D341Med (cell line): ENCODE results near the gene BIRC7.

Experiments used
- DNase-seq: peaks from one replicate; pipeline ENCODE4 v3.0.0; 2012; ENCODE audit warnings: low spot score

BIRC7 gene

DNA sequence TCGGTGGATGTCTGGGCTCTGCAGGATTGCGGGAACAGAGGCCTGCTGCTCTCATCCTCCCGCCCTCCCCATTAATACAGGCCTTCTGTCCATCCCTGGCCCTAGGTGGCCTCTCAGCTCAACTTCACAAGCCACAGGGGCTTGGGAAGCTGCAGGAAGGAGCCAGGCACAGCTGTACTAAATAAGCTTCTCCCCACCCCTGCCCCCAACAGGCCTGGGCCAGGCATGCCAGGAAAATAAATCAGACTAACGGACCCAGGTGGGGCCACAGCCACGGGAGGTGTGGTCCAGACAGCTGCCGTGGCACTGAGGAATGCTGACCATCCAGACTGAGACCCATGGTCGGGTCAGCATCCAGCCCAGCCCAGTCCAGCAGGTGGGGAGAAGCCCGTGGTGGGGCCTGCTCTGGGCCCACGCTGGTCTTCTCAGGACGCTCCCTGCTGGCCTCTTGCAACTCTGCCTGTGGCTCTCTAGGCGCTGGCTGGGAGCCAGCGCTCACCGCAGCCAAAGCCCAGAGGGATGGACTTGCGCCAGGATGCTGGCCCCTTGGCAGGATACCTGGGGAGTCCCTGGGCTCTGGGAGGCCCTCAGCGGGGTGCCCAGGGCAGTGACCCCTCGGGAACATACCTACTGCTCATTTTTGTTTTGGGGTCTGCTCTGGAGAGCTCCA, 11.2 kb upstream of the BIRC7 start:
- DNase-seq = no peak

DNA sequence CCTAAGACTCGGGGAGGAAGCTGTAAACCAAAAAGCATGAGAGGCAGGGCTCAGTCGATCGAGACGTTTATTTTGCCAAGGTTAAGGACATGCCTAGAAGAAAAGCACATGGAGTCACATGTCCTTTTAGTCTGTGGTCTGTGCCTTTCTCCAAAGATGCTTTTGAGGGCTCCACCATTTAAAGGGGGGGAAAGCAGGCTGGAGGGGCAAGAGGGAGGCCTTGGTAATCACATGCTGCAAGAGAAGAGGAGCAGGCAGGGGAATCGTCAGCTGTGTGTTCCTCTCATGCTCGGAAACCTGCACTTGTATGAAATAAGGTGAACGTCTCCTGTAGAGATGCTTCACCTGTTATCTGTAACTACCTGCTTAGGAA, 10.6 kb upstream of the BIRC7 start:
- no peak for DNase-seq

DNA sequence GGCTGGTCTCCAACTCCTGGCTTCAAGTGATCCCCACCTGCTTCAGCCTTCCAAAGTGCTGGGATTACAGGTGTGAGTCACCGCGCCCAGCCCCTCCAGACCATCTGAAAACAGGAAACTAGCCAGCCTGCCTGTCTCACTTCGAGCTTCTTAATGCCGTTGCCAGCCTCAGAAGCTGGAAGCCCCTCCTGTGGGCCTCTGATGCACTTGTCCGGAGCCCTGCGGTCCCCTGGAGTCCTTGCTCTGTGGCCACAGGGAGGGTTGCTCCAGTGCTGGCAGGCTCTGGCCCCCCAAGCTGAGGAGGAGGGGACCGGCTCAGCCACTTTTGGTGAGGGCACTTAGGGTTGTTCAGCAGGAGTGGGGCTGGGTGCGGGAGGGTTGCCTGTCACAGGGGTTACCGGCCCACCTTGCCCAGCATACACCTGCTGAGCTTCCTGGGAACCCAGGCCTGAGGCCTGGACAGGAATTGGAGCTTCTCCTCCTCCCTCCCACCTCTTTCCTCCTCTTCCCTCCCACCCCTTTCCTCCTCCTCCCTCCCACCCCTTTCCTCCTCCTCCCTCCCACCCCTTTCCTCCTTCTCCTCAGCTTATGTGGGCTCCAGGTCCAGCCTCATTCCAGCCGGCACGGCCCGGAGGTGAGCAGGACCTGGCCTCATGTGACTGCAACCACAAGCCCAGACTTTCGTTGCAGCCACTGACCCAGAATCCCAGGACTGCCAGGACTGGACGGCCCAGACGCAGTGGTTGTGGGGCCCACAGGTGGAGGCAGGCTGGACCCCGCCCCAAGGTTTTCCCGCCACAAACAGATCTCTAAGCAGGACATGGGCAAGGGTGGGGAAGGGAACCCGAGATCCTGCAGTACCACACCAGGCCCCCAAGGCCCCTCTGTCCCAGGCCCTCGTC, 9.4 kb upstream of the BIRC7 start:
- DNase-seq = no peak

DNA sequence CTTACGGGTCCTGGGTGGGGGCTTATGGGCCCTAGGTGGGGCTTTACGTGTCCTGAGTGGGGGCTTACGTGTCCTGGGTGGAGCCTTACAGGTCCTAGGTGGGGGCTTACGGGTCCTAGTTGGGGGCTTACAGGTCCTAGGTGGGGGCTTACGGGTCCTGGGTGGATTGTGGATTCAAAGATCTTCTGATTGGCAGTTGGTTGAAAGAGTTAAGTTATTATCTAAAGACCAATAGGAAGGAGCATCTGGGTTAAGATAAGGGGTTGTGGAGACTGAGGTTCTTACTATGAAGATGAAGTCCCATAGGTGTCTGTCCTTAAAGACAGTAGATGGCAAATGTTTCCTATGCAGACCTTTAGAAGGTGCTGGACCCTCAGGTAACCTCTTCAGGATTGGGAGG, 8.4 kb upstream of the BIRC7 start:
- no peak for DNase-seq

DNA sequence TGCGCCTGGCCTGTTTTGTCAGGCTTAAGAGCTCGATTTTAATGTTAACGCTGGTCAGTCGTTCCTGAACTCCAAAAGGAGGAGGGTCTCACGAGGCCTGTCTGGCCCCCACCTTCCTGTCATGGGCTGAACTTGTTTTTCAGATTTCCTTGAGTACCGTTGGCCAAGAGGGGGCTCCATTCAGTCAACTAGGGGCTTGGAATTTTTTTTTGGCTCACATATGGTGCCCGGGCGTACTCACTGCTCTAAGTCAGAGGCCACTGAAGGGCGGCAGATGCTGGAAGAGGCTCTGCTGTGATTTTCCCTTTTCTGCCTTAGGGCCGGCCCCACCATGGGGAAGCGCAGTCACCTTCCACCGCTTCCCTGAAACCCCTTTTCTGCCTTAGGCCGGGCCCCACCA, 6.9 kb upstream of the BIRC7 start:
- no peak for DNase-seq

DNA sequence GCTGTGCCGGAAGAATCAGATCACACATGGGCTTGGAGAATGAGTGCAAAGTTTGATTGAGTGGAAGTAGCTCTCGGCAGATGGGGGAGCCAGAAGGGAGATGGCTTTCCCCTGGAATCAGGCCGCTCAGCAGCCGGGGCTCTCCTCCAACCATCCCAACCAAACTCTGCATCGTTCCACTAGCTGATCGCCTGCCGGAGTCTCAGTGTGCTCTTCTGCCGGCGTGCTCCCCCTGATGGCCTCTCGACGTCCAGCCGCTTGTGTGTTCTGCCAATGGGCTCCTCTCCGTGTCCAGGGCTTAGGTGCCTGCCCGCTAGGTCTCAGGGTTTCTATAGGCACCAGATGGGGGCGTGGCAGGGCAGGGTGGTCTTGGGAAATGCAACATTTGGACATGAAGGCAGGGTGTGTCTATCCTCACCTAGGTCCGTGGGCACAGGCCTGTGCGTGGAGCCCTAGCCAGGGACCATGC, 4.9 kb upstream of the BIRC7 start:
- DNase-seq = no peak

DNA sequence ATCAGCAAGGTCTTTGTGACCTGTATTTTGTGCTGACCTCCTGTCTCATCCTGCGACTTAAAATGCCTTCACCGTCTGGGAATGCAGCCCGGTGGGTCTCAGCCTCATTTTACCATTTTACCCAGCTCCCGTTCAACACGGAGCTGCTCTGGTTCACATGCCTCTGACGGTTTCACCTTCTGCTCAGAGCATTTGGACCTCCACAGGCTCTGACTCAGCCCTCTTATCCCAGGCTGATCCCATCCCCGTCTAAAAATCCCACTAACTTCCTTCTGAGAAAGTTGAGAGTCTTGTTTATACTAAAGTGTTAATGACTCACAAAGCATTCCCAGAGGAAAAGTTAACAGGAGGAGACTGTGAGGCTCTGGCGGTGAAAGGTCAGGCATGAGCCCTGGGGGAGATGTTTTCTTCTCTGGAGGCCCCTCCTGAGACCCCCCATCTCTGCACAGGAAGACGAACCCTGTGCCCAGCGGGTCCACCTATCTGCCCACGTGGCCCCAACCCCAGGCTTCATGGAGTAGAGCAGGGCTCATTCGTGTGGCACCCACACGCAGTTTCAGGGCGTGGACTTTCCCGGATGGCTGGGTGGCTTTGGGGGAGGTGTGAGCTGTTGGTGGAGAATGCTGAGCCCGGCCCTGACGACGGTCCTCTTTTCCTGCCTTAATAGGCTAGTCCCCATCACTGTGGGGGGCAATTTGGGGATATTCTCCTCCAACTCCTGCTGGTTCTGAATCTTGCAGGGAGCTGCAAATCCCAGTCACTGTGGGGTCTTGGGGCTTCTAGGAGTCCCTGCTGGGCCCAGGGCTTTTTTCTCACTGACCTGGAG, 3.3 kb upstream of the BIRC7 start:
- DNase-seq = no peak

DNA sequence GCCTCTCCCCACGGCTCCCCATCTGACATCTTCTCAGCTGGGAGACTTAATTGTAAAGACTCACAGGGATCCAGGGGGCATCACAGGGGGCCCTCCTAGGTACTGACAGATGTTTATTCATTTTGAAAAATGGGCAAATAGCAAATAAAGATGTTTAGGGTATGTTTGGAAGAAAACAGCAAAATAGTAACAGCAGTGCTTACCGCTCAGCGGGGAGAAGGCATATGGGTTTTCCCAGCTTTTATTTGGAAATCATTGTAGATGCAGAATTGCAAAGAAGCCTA, 2.7 kb upstream of the BIRC7 start:
- no peak for DNase-seq

DNA sequence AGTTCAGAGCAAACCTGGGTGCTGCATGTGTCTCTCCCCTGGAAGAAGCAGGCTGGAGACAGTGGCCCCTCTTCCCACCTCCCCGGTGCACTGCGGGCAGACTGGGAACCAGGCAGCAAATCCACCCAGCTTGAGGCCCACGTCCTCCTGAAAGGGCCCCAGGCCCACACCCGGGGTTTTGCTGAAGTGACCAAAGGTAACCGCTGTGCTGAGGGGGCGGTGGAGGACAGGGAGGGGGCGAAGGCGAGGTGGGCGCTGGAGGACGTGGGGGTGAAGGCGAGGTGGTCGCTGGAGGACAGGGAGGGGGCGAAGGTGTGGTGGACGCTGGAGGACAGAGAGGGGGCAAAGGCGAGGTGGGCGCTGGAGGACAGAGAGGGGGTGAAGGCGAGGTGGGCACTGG, 1.8 kb upstream of the BIRC7 start:
- no peak for DNase-seq

DNA sequence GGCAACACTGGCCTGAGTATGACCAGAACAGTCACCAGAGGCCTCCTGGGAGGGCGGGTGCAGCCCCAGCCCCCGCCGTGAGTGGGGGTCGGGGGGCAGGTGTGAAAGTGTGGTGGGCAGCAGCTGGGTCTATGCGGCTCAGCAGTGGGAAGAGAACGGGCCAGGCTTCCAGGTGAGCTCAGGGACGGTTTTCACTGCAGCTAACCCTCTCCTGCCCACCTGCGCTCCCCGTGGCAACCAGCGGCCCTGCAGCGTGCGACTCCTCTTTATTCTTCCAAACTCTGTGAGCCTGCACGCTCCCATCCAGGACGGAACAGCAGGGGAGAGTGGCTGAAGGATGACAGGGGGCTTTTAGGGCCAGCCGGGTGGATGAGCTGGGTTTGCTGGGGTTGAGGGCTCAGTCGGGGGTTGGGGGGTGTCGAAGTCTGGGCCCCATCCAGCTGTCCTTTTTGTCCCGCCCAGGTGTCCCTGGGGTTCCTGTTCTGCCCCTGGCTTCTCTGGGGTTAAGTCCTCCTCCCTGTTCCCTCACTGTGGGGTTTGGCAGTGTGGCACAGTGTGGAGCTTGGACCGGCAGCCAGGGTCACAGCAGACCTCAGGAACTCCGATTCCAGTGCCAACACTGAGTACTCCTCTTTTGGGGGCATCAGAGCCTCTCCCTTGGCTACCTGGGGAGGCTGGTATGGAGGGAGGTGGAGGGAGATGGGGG, 859 bp upstream of the BIRC7 start:
- DNase-seq = peak; percentile 71

DNA sequence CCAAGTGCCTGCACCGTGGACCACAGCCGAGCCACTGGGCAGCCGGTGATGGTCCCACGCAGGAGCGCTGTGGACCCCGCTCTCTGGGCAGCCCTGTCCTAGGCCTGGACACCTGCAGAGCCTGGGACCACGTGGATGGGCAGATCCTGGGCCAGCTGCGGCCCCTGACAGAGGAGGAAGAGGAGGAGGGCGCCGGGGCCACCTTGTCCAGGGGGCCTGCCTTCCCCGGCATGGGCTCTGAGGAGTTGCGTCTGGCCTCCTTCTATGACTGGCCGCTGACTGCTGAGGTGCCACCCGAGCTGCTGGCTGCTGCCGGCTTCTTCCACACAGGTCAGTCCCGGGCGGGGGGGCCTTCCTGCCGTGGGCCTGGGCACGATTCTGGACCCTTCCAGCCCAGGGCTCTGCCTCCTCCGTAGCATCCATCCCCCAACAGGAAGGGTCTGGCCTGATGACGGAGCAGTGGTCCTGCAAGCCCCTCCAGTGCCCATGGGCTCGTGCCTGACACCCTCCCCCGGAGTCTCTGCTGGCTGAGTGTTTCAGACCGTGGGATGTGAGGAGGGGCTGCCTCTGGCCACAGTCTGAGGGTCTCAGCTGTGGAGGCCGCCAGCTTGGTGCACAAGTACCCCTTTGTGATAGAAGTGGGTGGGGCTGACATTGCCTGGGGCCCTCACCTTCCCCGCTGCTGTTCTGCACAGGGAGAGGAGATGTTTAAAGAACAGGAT, 572 bp downstream of the BIRC7 start:
- no peak for DNase-seq

DNA sequence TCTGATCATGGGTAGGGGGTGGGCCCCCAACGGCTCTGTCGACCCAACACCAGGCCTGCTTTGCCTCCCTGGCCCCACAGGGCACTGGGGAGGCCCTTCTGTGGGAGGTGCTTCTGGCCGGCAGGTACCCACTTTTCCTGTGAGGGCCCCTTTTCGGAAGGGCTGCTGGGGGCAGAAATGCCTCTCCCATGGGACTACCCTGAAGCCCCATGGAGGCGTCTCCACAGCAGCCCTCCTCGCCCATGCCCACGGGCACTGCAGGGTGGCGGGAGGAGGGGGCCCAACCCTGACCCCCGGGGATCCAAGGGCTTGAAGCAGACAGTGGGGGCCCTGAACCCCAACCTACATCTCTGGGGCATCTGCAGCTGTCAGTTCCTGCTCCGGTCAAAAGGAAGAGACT, 2.3 kb downstream of the BIRC7 start:
- DNase-seq = no peak

DNA sequence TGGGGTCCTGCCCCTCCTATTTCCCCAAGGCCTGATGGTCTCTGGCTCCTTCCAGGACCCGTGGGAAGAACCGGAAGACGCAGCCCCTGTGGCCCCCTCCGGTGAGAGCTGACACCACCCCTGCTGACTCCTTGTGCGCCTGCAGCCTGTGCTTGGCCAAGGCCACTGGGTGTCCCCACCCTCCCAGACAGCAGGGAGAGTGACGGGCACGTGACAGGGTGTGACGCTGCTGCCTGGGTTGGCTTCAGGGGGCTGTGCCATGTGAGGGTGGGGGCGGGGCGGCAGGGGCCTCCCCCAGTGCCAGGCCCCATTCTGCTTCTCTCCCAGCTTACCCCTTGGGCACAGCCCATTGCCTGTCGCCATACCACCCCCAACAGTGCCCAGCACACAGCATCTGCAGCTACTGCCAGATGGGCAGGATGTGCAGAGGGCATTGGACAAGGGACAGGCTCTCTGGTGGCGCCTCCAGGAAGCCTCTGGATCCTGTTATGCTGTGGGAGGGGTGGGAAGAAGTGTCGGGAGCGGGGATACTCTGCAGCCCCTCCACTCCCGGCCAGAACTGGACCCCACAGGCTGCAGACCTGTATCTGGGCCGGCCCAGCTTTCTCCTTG, 2.9 kb downstream of the BIRC7 start:
- DNase-seq = no peak

DNA sequence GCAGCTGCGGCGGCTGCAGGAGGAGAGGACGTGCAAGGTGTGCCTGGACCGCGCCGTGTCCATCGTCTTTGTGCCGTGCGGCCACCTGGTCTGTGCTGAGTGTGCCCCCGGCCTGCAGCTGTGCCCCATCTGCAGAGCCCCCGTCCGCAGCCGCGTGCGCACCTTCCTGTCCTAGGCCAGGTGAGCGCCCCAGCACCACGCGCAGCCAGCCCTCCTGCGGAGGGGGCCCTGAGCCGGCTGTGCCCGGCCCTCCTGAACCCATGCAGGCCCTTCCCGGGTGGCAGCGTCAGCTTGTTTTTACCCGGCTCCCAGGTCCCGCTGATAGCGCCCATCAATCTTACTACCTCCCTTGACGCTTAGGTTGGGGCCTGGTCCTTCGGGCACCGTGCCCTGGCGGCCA, 3.7 kb downstream of the BIRC7 start:
- no peak for DNase-seq

DNA sequence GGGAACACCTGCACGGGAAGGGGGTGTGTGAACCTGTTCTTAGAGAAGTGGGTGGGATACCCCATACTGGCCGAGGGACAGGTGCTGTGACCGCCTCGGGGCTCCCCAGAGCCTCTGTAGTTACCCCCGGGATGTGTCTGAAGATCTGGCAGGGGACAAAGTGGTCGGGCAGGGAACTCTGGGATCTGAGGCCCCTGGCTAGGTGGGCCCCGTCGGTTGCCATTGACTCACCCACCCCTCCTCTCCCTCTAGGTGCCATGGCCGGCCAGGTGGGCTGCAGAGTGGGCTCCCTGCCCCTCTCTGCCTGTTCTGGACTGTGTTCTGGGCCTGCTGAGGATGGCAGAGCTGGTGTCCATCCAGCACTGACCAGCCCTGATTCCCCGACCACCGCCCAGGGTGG, 4.3 kb downstream of the BIRC7 start:
- no peak for DNase-seq

DNA sequence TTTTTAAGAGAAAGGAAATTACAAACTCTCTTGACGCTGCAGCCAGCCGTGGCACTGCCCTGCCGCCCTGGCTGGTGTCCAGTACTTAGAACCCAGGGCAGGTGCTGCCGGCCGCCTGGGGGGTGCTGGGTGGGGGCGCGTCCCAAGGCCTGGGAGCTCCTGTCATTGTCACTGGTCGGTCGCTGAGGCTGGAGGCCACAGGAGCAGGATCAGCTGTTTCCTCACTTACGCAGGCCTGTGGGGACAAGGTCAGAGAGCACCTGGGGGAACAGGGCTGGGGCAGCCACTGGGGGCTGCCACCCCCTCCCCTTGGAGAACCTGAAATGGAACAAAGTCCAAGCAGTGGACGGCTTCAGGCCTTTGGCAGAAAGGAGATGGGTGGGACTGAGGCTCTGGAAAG, 5.6 kb downstream of the BIRC7 start:
- DNase-seq = no peak

DNA sequence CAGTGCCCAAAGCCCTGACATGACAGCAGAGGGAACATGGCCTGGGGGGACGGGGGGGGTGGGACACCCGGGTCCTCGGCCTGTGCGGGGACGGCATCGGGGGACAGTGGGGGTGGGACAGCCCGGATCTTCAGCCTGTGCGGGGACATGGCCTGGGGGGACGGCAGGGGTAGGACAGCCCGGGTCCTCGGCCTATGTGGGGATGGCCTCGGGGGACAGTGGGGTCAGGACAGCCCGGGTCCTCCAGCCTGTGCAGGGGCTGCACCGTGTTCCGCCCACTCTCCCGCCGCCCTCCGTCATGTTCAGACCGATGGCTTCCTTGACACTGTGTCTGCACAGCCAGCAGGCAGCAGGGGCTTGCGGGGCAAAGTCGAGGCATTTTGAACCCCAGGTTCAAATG, 7.0 kb downstream of the BIRC7 start:
- DNase-seq = no peak

DNA sequence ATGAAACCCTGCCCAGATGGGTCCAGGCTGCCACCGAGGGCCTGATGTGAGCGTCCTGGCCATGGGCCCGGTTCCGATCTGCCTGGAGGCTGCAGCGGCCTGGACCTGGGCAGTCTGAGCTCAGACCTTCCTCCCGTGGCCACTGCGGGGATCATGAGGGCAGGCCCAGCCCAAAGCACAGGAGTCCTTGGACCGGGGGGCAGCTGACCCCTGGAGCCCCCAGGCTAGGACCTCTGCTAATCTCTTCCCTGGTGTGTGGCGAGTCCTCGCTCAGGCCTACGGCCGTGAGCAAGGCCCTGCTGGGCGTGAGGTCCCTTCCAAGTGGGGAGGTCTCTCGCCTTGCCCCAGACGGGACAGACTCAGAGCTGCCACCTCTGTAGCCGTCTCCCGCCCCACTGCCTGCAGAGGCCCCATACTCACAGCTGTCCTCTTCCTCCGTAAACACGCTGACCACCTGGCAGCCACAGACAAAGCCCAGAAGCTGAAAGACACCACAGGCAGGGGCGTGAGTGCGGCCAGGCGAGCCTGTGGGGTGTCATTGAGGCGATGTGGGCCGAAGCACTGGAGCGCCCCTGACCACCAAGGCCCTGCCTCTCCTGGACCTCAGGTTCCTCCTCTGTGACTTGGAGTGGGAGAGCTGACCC, 8.0 kb downstream of the BIRC7 start:
- no peak for DNase-seq

DNA sequence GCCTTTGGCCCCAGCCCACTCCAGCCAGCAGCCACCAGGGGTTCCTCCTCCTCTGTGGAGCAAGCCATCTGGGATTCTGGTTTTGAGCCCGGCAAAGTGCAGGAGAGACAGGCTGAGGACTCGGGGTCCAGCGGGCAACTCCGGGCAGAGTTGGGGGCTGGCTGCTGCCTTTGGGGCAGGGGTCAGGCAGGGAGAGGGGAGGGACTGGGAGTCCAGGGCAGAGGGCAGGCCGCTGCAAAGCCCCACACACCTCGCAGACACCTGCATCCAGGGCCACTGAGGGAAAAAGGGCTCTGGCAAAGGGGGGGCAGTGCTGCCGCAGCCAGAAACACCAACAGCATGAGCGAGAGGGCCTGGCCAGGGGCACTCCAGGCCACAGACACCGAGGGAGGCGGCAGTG, 8.8 kb downstream of the BIRC7 start:
- no peak for DNase-seq

DNA sequence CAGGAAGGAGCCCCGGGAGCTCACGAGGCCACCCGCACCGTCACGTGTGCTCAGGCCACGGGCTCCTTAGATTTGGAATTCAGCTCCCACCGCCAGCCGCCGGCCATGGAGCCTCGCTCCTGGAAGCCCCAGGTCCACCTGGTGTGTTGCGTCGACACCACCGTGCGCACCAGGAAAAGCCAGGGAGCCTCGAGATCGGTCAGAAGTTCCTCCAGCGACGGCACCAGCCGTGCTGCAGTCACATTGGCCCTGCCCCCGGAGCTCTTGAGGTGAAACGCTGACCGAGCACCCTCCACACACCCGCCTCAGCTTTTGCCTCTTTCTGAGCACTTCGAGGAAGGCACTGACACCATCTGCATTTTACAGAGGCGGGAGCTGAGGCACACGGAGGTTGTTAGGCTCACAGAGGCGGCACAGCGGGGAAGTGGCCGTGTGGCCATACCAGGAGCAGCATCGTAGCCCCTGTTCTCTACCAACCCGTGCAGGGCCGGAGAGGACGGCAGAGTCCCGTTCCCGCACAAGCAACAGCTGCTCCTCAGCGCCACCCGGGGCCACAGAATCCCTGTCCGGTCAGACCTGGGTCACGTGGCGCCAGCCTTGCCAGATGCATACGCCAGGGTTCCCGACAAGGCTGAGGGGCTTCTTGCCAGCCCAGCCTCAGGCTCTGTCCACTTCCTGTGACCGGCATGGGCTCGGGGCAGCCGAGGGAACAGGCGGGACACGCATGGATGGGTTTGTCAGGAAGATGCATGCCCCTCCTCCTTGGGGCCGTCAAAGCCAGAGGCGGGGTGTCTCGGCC, 11.0 kb downstream of the BIRC7 start:
- DNase-seq = no peak
